ENCODE results near the gene MXI1.
"Not testable (repeated sequence)": the region's sequence is repeated elsewhere in the genome, so short reads cannot be mapped to it uniquely, and the experiment has no call there.

MXI1 gene

DNA sequence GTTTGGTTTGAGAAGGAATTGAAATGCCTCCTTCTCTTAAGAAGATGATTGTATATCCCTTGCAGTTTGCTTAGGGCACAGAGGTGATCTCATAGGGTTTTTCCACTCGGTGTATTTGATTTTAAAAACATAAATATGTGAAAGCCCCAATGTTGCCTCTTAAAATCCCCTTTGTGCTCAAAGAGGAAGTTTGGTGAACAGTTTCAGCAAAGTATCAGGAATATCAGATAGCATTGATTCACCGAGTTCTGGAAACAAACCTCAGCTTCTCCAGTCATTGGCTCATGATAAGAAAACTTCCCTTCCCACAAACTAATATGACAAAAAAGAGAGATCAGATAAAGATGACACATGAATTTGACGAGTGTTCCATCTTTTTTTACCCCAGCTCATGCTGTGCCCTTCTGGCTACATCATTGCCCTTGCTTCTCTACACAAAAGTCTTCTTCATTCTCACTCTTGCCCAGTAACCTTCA, 117.4 kb downstream of the MXI1 start:
- DNase-seq, result no peak

DNA sequence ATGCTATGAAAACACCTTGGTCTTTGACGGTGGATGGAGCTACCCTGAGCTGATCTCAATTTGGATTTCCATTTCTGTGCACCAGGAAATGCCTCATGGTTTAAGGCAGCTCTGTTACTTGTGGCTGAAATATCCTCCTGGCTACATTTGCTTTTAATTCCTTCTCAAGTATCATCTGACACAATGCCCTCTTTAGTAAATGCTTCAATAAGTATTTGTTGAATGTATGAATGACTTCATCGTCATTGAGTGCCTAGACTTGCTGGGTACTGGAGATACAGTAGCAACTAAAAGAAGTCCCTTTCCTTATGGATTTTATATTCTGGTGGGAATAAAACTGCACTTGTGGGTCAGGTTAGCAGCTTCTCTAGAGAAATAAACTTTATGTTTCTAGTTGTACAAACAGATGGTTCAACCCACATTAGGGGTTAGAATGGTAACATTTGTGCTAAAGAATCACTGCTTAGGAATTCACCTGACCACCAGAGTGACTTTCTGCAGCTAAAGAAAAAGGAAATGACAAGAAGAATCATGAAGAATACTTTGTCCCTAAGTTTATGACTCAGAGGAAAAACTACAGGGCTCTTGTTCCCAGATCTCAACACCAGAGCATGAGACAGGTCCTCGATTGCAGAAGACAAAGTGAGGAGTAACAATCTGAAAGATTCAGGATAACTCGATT, 119.1 kb downstream of the MXI1 start:
- DNase-seq, result no peak

DNA sequence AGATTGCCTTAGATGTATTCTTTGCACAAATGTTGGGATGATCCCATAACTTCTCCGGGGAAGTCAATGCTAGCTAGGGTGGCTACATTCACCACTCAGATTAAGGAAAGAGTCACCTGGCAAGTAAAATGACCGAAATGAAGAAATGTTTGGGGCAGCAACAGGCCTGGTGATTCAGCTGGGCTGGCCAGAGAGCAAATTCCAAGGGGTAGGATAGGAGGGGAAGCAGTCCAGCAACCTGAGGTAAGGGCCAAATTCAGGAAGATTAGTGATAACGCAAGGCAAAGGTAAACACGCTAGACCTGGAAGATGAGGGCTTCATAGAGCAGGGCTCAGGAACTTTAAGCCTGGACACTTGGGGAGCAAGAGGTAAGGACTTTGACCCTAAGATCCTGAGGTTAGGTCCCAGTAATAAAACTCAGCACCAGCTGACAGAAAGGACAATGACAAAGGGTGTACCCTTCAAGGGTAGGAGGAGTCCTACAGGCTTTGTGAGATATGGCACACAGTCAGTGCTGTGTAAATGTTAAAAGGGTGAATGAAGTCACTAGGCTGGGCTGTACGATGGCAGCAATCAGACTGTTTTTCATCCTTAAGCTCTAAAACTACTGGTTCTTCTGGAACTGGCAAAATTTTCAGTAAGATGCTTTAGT, 120.0 kb downstream of the MXI1 start:
- no peak for DNase-seq

DNA sequence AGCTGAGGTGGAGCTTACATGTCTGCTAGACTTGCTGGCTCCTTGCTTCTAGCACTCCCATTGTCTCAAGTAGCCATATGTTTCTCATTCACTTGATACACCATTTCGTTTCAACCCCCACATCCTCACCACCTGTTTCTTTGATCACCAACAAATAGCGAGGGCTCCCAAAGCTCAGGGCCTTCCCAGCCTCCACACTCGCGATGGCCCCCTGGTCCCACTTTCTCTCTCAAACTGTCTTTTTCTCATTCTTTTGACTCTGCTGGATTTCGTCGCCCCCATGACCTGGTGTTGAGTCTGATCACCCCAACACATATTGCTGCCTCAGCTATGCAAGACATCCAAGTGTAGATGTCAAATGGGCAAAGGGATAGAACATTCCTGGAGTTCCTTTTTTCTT, 123.3 kb downstream of the MXI1 start:
- no peak for DNase-seq

DNA sequence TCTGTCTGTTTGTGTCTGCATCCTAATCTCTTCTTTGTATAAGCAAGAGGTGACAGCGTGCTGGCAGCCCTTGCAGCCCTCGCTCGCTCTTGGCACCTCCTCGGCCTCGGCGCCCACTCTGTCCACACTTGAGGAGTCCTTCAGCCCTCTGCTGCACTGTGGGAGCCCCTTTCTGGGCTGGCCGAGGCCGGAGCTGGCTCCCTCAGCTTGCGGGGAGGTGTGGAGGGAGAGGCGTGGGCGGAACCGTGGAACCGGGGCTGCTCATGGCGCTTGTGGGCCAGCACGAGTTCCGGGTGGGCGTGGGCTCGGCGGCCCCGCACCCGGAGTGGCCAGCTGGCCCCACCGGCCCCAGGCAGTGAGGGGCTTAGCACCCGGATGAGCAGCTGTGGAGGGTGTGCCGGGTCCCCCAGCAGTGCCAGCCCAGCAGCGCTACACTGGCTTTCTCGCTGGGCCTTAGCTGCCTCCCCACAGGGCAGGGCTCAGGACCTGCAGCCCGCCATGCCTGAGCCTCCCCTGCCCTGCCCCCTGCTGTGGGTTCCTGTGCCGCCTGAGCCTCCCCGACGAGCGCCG, 123.9 kb downstream of the MXI1 start:
- not testable (repeated sequence) for DNase-seq

DNA sequence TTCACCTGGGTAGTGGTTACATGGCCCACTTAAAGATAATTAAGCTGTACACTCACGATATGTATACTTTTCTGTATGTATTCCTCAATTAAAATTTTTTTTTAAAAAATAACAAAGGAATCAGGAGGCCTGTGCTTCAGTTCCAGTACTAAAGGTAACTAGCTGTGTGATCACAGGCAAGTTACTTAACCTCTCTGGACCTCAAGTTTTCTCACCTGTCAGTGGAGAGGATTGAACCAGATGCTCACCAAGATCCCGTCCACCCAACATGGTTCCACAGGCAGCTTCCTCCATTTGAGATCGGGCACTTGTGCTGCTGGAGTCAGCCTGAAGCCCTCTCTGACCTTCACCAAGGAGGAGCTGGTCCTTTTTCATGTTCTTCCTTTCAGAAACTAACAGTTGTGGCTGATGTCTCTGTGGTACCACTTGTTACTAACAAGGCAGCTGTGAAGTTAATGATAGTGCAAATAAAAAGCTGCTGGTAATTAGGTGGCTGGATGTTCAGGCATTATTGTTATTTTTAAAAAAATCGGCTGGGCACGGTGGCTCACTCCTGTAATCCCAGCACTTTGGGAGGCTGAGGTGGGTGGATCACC, 126.8 kb downstream of the MXI1 start:
- DNase-seq, result no peak

DNA sequence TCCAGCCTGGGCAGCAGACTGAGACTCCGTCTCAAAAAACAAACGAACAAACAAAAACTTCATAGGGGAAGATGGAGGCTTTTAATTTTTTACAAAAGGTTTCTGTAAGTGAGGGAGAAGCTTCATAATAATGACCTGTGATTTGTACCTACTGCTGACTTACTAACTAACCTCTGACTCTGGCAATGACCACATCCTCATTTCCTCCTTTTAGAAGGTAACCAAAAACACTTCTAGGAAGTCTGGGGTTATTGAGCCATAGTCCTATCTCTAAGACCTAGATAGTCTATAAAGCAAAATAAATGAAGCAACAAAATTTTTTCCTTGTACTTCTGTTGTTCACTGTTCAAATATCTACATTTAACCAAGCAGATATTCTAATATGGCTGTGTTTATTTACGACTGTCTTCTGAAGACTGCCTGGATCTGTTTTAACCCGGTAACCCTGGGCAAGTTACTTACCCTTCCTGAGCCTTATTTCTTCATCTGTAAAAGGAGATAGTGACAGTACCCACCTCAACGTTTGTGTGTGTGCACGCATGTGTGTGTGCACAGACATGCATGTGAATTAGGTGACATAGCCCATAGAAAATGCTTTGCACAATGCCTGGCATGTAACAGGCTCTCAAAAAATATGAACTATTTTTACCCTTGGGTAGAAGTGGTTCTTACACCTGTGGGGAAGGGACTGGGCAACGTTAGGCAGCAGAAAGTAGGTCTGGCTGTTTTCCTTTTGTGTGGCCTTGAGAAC, 128.1 kb downstream of the MXI1 start:
- no peak for DNase-seq

DNA sequence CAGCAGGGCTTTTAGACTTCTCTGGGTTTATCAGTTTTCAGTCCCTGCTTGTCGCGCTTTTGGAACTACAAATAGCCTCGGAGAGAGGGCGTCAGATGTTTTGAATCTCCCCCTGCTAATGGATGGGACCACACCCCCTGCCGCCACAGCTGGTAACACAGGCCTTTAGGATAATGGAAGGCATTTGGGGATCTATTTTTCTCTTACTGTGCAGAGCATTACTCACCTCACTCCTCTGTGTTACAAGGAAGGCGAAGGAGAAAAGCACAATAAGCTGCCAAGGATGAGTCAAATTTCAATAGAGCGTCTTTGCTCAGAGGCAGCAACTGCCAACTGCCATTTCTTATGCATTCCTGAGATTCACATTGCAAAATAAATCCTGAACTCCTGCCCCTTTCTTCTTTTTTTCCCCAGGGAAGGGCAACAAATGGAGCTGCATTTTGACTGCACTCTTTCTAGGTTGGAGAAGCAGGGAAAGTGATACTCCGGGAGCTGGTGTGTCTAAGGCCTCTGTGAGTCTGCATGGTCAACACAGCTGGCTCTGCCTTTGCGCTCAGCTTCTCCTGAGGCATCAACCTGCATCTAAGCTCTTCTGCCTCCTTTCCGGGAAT, 128.8 kb downstream of the MXI1 start:
- DNase-seq, result no peak

All from SIG-M5 (cell line).